ENCODE data around the gene EDA. TPM values are rescaled to one million over a fixed set of nuclear protein-coding genes. Genes with fewer than 3 reads are reported as not detected.

The EDA gene
- total and polyA plus RNA-seq, 10 of the 15 experiments (the other 5 are each of a cell fraction or from before 2014, with no cell fraction given), result 0.06 TPM; not detected in 9

- Histone ChIP-seq H2AFZ (ENCODE audit: control insufficient read depth, low read depth, low read length) (no peak overlapping the region), H3K9me3 (replicated peaks; ENCODE audit: control insufficient read depth, insufficient read depth, low read length) (no peaks in the 10 kb centered on the region), H3K79me2 (ENCODE audit: control insufficient read depth, insufficient read depth, low read length) (no peaks in the 10 kb centered on the region), H3K36me3 (ENCODE audit: control insufficient read depth in 2 of 2, insufficient read depth in 2 of 2, low read length in 1 of 2) (no peaks in the 10 kb centered on the region), H3K9ac (ENCODE audit: control insufficient read depth, insufficient read depth, low read length) (no peak overlapping the region), H3K27me3 (replicated peaks in 1 of 2; ENCODE audit: control insufficient read depth in 2 of 2, insufficient read depth in 2 of 2, low read length in 1 of 2) (no peaks in the 10 kb centered on the region), H3K27ac (ENCODE audit: control insufficient read depth, insufficient read depth) (no peak overlapping the region), H3K4me1 (ENCODE audit: control insufficient read depth, insufficient read depth, low read length) (no peaks in the 10 kb centered on the region), H3K4me2 (ENCODE audit: control insufficient read depth, insufficient read depth) (no peak overlapping the region), H3K4me3 (no peak overlapping the region), H4K20me1 (ENCODE audit: control insufficient read depth, insufficient read depth) (no peaks in the 10 kb centered on the region)
- POLR2A ChIA-PET, result interaction anchor here (0.6 kb wide), 1 partner anchor 613 kb away, joined by 4 read pairs; no protein-coding TSS in a partner anchor
- ATAC-seq, result no peak
- TF ChIP-seq SMARCA5 (IDR thresholded peaks at IDR 0.05) (no peak), WRNIP1 (IDR thresholded peaks at IDR 0.05; ENCODE audit: borderline replicate concordance, low read depth, low read length) (no peak)
- RAD21 ChIA-PET (ENCODE audit: unreplicated experiment), result no interaction called here
- no peak for FAIRE-seq
- BruUV-seq (replicated peaks), result no TSS peak
- DNase-seq (ENCODE audit: low read depth, low spot score), result no peak
- 0% methylated on average over 1 of the region's 1 CpG for WGBS (ENCODE audit: insufficient coverage, insufficient replicate concordance, low lambda C conversion rate, missing lambda C conversion rate)
- CTCF ChIA-PET, result interaction anchor here (1.2 to 1.5 kb wide), 2 partner anchors 8 to 21 kb away, joined by 3 to 4 read pairs; no protein-coding TSS in a partner anchor
- intact Hi-C loops (cut with micrococcal nuclease; ENCODE audit: unreplicated experiment), result no loop called here
- SMC1A ChIA-PET (ENCODE audit: uncharacterized antibody, unreplicated experiment), result interaction anchor here (1.6 kb wide), 1 partner anchor 9 kb away, joined by 3 read pairs; no protein-coding TSS in a partner anchor
- in situ Hi-C loops (cut with MboI), result loop anchor here (25.0 kb wide), 2 partner anchors 111 to 411 kb away; partner anchors contain the start of genes DLG3 and IGBP1
Observed at GRCh38 chrX:70026112-70026850, 410.4 kb downstream of the EDA start.

GRCh38 chrX:70026851-70027200 lies 410.9 kb downstream of the EDA start:
- RAD21 ChIA-PET (ENCODE audit: unreplicated experiment), result no interaction called here
- TF ChIP-seq HDGF (IDR thresholded peaks at IDR 0.05) (no peak), NR2C1 (IDR thresholded peaks at IDR 0.05) (no peak)
- Histone ChIP-seq H3K27ac (ENCODE audit: control insufficient read depth, insufficient read depth) (no peak overlapping the region), H4K20me1 (ENCODE audit: control insufficient read depth, insufficient read depth) (no peaks in the 10 kb centered on the region), H2AFZ (ENCODE audit: control insufficient read depth, low read depth, low read length) (no peak overlapping the region), H3K27me3 (replicated peaks in 1 of 2; ENCODE audit: control insufficient read depth in 2 of 2, insufficient read depth in 2 of 2, low read length in 1 of 2) (no peaks in the 10 kb centered on the region), H3K4me1 (ENCODE audit: control insufficient read depth, insufficient read depth, low read length) (no peaks in the 10 kb centered on the region), H3K4me3 (no peak overlapping the region), H3K4me2 (ENCODE audit: control insufficient read depth, insufficient read depth) (no peak overlapping the region), H3K9me3 (replicated peaks; ENCODE audit: control insufficient read depth, insufficient read depth, low read length) (no peaks in the 10 kb centered on the region), H3K9ac (ENCODE audit: control insufficient read depth, insufficient read depth, low read length) (no peak overlapping the region), H3K36me3 (ENCODE audit: control insufficient read depth in 2 of 2, insufficient read depth in 2 of 2, low read length in 1 of 2) (no peaks in the 10 kb centered on the region), H3K79me2 (ENCODE audit: control insufficient read depth, insufficient read depth, low read length) (no peaks in the 10 kb centered on the region)
- DNase-seq (ENCODE audit: low read depth, low spot score) (no peak), ATAC-seq (no peak), FAIRE-seq (no peak)
- CTCF ChIA-PET, result interaction anchor here (1.2 to 1.5 kb wide), 2 partner anchors 8 to 21 kb away, joined by 3 to 4 read pairs; no protein-coding TSS in a partner anchor
- POLR2A ChIA-PET, result no interaction called here
- BruUV-seq (replicated peaks), result no TSS peak
- intact Hi-C loops (cut with micrococcal nuclease; ENCODE audit: unreplicated experiment) (no loop called here), in situ Hi-C loops (cut with MboI) (loop anchor here (25.0 kb wide), 2 partner anchors 110 to 410 kb away; partner anchors contain the start of genes DLG3 and IGBP1)
- SMC1A ChIA-PET (ENCODE audit: uncharacterized antibody, unreplicated experiment), result interaction anchor here (1.6 kb wide), 1 partner anchor 10 kb away, joined by 3 read pairs; no protein-coding TSS in a partner anchor
- WGBS (ENCODE audit: insufficient coverage, insufficient replicate concordance, low lambda C conversion rate, missing lambda C conversion rate), result 26% methylated on average over 4 of the region's 4 CpGs
